ENCODE data around the gene AK9. TPM values are rescaled to one million over a fixed set of nuclear protein-coding genes. Genes with fewer than 3 reads are reported as not detected.

The AK9 gene
- total RNA-seq, 1 donor from 2014 or later, result 4.5 TPM

DNA sequence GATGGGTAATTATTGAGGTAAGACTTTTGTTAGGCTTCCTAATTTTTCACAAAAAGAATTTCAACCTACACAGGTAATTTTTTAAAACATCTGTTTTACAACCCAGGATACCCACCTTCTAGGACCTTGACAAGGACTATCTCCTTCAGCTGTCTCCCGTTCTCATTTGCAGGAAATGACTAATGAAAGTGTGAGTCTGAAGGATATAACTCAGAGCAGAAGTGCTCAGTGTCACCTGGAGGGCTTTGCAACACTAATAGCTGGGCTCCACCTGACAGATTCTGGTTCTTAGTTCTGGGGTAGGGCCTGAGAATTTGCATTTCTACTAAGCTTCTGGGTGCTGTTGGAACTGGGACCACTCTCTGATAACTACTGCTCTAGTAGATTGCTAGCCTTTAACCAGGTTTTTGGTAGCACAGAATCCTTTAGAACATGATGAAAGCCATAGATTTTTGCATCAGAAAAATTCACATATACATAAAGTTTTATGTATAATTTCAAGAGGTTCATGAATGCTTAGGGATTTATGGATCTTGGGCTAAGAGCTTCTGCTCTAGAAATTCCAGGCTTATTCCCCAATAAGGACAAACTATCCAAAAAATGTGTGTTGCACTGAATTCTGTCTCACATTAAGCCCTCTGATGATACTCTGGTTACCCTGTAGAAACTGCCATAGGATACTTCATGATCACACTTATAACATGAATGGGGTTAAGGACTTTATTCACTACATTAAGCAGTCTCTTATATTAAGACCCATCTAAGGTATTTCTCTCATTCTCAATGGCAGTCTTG lies 30.3 kb downstream of the AK9 start:
- TF ChIP-seq, protein P1, sequence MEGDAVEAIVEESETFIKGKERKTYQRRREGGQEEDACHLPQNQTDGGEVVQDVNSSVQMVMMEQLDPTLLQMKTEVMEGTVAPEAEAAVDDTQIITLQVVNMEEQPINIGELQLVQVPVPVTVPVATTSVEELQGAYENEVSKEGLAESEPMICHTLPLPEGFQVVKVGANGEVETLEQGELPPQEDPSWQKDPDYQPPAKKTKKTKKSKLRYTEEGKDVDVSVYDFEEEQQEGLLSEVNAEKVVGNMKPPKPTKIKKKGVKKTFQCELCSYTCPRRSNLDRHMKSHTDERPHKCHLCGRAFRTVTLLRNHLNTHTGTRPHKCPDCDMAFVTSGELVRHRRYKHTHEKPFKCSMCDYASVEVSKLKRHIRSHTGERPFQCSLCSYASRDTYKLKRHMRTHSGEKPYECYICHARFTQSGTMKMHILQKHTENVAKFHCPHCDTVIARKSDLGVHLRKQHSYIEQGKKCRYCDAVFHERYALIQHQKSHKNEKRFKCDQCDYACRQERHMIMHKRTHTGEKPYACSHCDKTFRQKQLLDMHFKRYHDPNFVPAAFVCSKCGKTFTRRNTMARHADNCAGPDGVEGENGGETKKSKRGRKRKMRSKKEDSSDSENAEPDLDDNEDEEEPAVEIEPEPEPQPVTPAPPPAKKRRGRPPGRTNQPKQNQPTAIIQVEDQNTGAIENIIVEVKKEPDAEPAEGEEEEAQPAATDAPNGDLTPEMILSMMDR (conservative IDR thresholded peaks at IDR 0.05; ENCODE audit: low read depth, low read length), result no peak
- H3K4me3 ChIP-seq (ENCODE audit: low read depth, low read length), result no peak overlapping the region
- no peak for DNase-seq (ENCODE audit: low read depth)

DNA sequence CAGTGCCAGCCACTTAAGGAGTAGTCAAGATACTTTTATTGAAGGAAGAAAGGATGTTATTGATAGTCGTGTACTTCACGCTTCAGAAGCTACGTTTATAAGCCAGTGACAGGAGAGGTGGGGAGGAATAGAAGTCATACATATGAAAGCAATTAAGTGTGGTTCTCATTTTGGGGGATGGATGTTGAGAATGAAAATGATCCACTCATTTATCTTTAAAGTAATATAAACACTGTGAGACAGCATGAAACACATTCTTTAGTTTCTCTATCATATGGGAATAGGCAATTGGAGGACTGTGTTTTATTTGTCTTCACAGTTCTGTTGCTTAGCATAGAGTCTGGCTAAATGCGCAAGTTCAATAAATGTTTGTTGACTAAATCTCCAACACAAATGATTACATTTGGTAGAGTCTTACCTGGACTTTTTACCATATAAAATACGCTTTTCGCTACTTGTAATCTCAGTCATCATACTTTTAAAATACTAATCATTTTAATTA lies 35.2 kb downstream of the AK9 start:
- no peak overlapping the region for H3K4me3 ChIP-seq (ENCODE audit: low read depth, low read length)
- no peak for DNase-seq (ENCODE audit: low read depth)
- TF ChIP-seq, protein P1 (conservative IDR thresholded peaks at IDR 0.05; ENCODE audit: low read depth, low read length), result no peak

DNA sequence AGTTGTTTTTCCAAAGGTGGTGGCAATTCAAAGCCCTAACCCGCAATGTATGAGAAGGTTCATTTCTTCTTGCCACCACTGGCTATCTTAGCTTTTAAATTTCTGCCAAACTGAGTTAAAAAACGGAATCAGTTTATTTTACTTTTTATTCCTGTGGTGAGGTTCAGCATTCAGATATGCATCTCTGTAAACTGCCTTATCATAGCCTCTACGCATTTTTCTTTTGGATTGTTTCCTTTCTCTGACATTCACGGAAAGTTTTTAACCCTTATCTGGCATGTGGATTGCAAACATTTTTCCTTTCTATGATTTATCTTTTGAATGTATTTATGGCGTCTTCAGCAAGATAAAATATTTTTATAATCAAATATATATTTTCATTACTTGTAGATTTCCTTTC lies 37.7 kb downstream of the AK9 start:
- no peak overlapping the region for H3K4me3 ChIP-seq (ENCODE audit: low read depth, low read length)
- TF ChIP-seq, protein P1 (conservative IDR thresholded peaks at IDR 0.05; ENCODE audit: low read depth, low read length), result no peak
- no peak for DNase-seq (ENCODE audit: low read depth)

DNA sequence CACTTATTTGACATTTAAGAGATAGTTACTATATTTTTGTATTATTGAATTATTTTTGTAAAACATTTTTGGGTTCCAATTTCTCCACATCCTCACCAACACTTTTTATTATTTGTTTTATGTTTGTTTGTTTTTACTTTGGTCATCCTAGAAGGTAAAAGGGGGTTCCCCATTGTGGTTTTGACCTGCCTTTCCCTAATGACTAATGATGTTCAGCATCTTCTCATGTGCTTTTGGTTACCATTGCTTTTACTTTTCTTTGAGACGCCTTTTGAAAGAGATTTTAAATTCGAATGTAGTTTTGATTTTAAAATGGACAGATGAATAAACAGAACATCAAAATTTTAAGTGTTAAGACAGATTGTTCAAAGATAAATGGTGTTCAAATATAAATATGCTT lies 46.9 kb downstream of the AK9 start:
- no peak for DNase-seq (ENCODE audit: low read depth)
- TF ChIP-seq, protein P1 (conservative IDR thresholded peaks at IDR 0.05; ENCODE audit: low read depth, low read length), result no peak
- no peak overlapping the region for H3K4me3 ChIP-seq (ENCODE audit: low read depth, low read length)

DNA sequence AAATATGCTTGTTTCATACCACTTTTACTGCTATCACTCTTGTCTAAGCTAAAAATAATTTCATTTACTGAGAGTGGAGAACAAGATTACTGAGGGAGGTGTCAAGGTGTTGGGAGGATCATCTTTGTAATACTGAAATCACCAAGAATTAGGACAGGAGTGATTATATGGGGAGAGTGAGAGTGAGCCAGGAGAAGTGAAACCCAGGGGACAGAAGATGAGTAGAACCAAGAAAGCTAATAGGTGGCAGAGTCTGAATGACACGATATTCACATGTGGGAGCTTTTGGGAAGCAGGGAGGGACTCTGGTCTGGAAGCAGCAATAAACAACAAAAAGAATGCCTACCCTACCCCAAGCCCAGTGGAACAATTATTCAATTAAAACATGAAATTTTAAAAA lies 58.6 kb downstream of the AK9 start:
- H3K4me3 ChIP-seq (ENCODE audit: low read depth, low read length), result no peak overlapping the region
- no peak for DNase-seq (ENCODE audit: low read depth)
- TF ChIP-seq, protein P1 (conservative IDR thresholded peaks at IDR 0.05; ENCODE audit: low read depth, low read length), result no peak

DNA sequence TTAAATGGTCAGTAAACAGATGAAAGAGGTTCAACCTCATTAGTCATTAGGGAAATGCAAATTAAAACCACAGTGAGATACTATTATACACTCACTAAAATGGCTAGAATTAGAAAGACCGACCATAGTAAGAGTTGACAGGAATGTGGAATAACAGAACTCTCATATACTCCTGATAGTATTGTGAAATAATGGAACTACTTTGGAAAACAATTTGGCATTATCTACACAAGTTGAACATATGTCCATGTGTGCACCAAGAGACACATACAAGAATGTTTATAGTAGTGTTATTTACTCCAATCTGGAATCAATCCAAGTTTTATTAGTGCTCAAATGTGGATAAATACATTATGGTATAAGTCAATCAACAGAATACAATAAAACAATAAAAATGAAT lies 59.6 kb downstream of the AK9 start:
- DNase-seq (ENCODE audit: low read depth), result no peak
- TF ChIP-seq, protein P1 (conservative IDR thresholded peaks at IDR 0.05; ENCODE audit: low read depth, low read length), result no peak
- no peak overlapping the region for H3K4me3 ChIP-seq (ENCODE audit: low read depth, low read length)

All from epithelial cell of proximal tubule (primary cell).